B cell (primary cell): ENCODE measurements around the gene CALR3. TPM values are rescaled to one million over a fixed set of nuclear protein-coding genes. Genes with fewer than 3 reads are reported as not detected.
A peak's percentile ranks its signal among the peaks of the same experiment; 100 is the strongest.
"Not testable (repeated sequence)": the region's sequence is repeated elsewhere in the genome, so short reads cannot be mapped to it uniquely, and the experiment has no call there.

ENCODE experiments used
- ATAC-seq: fragments of 200-7000 bp; cut with Tn5 transposase; one replicate; pipeline ENCODE4 v1.10.0; 2021; ENCODE audit warnings: low read depth, mild to moderate bottlenecking, moderate number of reproducible peaks, moderate library complexity
- CTCF ChIA-PET: fragments of 350-600 bp; sonication (Branson Sonifier 250); formaldehyde crosslinking; loops from one replicate; lab custom pipeline; 2021; ENCODE audit warnings: antibody characterized with exemption, inconsistent platforms; lab: Charles Lee
- POLR2A ChIA-PET: fragments of 350-600 bp; sonication (Branson Sonifier 250); formaldehyde crosslinking; loops from one replicate; lab custom pipeline; 2021; ENCODE audit warnings: antibody characterized with exemption; lab: Charles Lee
- DNase-seq: peaks from one replicate; pipeline ENCODE4 v3.0.0; 2013
- H2AFZ ChIP-seq: 2 replicates; pipeline ENCODE4 v1.6.1; 2012; ENCODE audit warnings: mild to moderate bottlenecking, low read depth, low read length; ENCODE audit not compliant: insufficient read depth, poor library complexity, severe bottlenecking
- H3K27ac ChIP-seq, 2 donors: 1 replicate in 1 of 2; 2 replicates in 1 of 2; pipeline ENCODE4 v1.5.1; 2012 to 2013; ENCODE audit warnings: low read length in 2 of 2, mild to moderate bottlenecking in 2 of 2, moderate library complexity in 1 of 2
- H3K27me3 ChIP-seq, 4 experiments: fragments of 200-600 bp in 1 of 4; sonication (generic) in 1 of 4; replicated peaks in 1 of 4; 1 replicate in 2 of 4; 2 replicates in 2 of 4; pipeline versions ENCODE4 v1.6.1 to v1.7.0; 2013 to 2016; ENCODE audit warnings: low read length in 3 of 4, mild to moderate bottlenecking in 2 of 4, mixed read lengths in 1 of 4, moderate library complexity in 1 of 4; ENCODE audit not compliant: insufficient read depth in 4 of 4, control insufficient read depth in 3 of 4; ENCODE audit errors: control extremely low read depth in 1 of 4
- H3K36me3 ChIP-seq, 2 experiments: replicated peaks in 1 of 2; 1 replicate in 1 of 2; 2 replicates in 1 of 2; pipeline versions ENCODE4 v1.6.1 to v1.7.1; 2013; ENCODE audit warnings: low read length in 1 of 2; ENCODE audit not compliant: insufficient read depth in 2 of 2, control insufficient read depth in 1 of 2; ENCODE audit errors: control extremely low read depth in 1 of 2, extremely low read depth in 1 of 2
- H3K4me1 ChIP-seq, 2 donors: fragments of 200-600 bp in 1 of 2; sonication (generic) in 1 of 2; 1 replicate in 1 of 2; 2 replicates in 1 of 2; pipeline versions ENCODE4 v1.5.1 to v1.6.1; 2013 to 2017; ENCODE audit warnings: low read length in 2 of 2; ENCODE audit not compliant: control insufficient read depth in 2 of 2, insufficient read depth in 2 of 2
- H3K4me2 ChIP-seq: replicated peaks from 2 replicates; pipeline ENCODE3; 2012; ENCODE audit warnings: mild to moderate bottlenecking, low read depth, low read length; ENCODE audit not compliant: poor library complexity, severe bottlenecking
- H3K4me3 ChIP-seq, 5 experiments: fragments of 200-600 bp in 1 of 5; sonication (generic) in 1 of 5; 1 replicate in 3 of 5; 2 replicates in 2 of 5; pipeline versions ENCODE4 v1.5.1 to v1.7.0; 2011 to 2016; ENCODE audit warnings: low read length in 4 of 5, mild to moderate bottlenecking in 4 of 5, low read depth in 2 of 5, control low read depth in 1 of 5, moderate library complexity in 1 of 5; ENCODE audit not compliant: insufficient read depth in 1 of 5; ENCODE audit errors: control extremely low read depth in 1 of 5, extremely low read depth in 1 of 5
- H3K79me2 ChIP-seq: fragments of 200-600 bp; sonication (generic); one replicate; pipeline ENCODE4 v1.6.0; 2016; ENCODE audit warnings: low read length; ENCODE audit not compliant: control insufficient read depth, insufficient read depth
- H3K9ac ChIP-seq: fragments of 200-600 bp; sonication (generic); 2 replicates; pipeline ENCODE4 v1.6.1; 2017; ENCODE audit warnings: mild to moderate bottlenecking, low read length, moderate library complexity
- H3K9me3 ChIP-seq, 3 donors: one replicate each; pipeline versions ENCODE4 v1.6.1 to v1.7.1; 2013; ENCODE audit warnings: low read length in 2 of 3; ENCODE audit not compliant: control insufficient read depth in 2 of 3, insufficient read depth in 1 of 3; ENCODE audit errors: control extremely low read depth in 1 of 3
- H4K20me1 ChIP-seq: 2 replicates; pipeline ENCODE4 v1.6.0; 2012; ENCODE audit warnings: mild to moderate bottlenecking, low read length; ENCODE audit not compliant: insufficient read depth, control insufficient read depth, poor library complexity, severe bottlenecking
- H3K27ac Mint-ChIP-seq: one replicate; pipeline ENCODE4 v1.8.0; 2021; ENCODE audit warnings: mixed read lengths
- H3K27me3 Mint-ChIP-seq: one replicate; pipeline ENCODE4 v1.8.0; 2021; ENCODE audit warnings: mixed read lengths
- H3K4me1 Mint-ChIP-seq: one replicate; pipeline ENCODE4 v1.8.0; 2021; ENCODE audit warnings: mixed read lengths
- H3K4me3 Mint-ChIP-seq: one replicate; pipeline ENCODE4 v1.8.0; 2021; ENCODE audit warnings: mixed read lengths
- H3K9me3 Mint-ChIP-seq: one replicate; pipeline ENCODE4 v1.8.0; 2022; ENCODE audit warnings: mixed read lengths; ENCODE audit not compliant: insufficient read depth
- CTCF ChIP-seq: fragments of 200-600 bp; IDR thresholded peaks from one replicate; pipeline ENCODE4 v1.8.0; 2022; ENCODE audit warnings: antibody characterized with exemption, mild to moderate bottlenecking
- EZH2 ChIP-seq: IDR thresholded peaks from 2 replicates; pipeline ENCODE4 v1.6.1; 2012; ENCODE audit warnings: borderline replicate concordance, low read depth, mild to moderate bottlenecking, moderate library complexity, low read length; ENCODE audit not compliant: insufficient read depth, poor library complexity, severe bottlenecking
- WGBS: methylation state at CpG from one replicate; pipeline ENCODE4 v1.1.5; 2013; ENCODE audit warnings: missing lambda C conversion rate; ENCODE audit not compliant: insufficient coverage; 5-methylcytosine and 5-hydroxymethylcytosine counted together
- intact Hi-C: fragments of 100-400 bp; cut with micrococcal nuclease; formaldehyde crosslinking; loops from one replicate; pipeline ENCODE4 v1.10.0; 2022
- polyA plus RNA-seq: library from polyadenylated mRNA; depleted of rRNA; stranded (reverse); fragments of >200 nt; gene quantifications from 2 replicates; pipeline ENCODE4 v1.2.3, GENCODE V29; 2012
- total RNA-seq, 2 donors: library from RNA; stranded (reverse); fragments of 120-200 nt in 1 of 2; gene quantifications; 1 replicate in 1 of 2; 2 replicates in 1 of 2; pipeline versions ENCODE4 v1.2.3 to v1.2.4, GENCODE V29; 2013 to 2022

The CALR3 gene
- total and polyA plus RNA-seq, 2 donors (not counting 1 experiment from before 2014, with no cell fraction given): 0.44 TPM; not detected in 1

- H3K4me1 Mint-ChIP-seq: peaks cover 28% of the 10 kb centered on the region
- Histone ChIP-seq H3K4me1 (peaks cover 13 to 29% of the 10 kb centered on the region in 2 donors), H2AFZ (peak overlapping the region; percentile 98), H3K27me3 (no peaks in the 10 kb centered on the region), H3K79me2 (peaks cover 42% of the 10 kb centered on the region), H3K4me2 (no peak overlapping the region), H3K4me3 (no peak overlapping the region), H3K27ac (no peak overlapping the region), H3K36me3 (no peaks in the 10 kb centered on the region), H4K20me1 (peaks cover 29% of the 10 kb centered on the region), H3K9me3 (peaks cover 0 to 2% (median 0%) of the 10 kb centered on the region in 3 donors), H3K9ac (no peak overlapping the region)
- DNase-seq: no peak
- peak overlapping the region; percentile 65 for H3K4me3 Mint-ChIP-seq
- TF ChIP-seq EZH2 (no peak), CTCF (no peak)
- no peaks in the 10 kb centered on the region for H3K27me3 Mint-ChIP-seq
- POLR2A ChIA-PET: interaction anchor here (0.6 to 1.1 kb wide), 4 partner anchors 8 to 35 kb away, joined by 3 to 9 read pairs (median 4); partner anchors contain the start of genes C19orf44 and CALR3
- no CpG with 5 or more reads among the region's 2 CpGs for WGBS
- ATAC-seq: no peak
- no peak overlapping the region for H3K27ac Mint-ChIP-seq
- CTCF ChIA-PET: no interaction called here
- no peaks in the 10 kb centered on the region for H3K9me3 Mint-ChIP-seq
- intact Hi-C loops: loop anchor here (1.0 kb wide), 4 partner anchors 23 to 187 kb away; partner anchors contain the start of genes C19orf44, CALR3, CHERP and SMIM7
Observed at GRCh38 chr19:16472992-16473391, 23.0 kb downstream of the CALR3 start.

DNA sequence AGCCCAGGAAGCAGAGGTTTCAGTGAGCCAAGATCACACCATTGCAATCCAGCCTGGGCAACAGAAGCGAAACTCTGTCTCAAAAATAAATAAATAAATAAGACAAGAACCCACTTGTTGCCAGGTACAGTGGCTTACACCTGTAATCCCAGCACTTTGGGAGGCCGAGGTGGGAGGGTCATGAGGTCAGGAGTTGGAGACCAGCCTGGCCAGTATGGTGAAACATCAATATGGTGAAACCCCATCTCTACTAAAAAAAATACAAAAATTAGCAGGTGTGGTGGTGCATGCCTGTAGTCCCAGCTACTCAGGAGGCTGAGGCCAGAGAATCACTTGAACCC lies 23.4 kb downstream of the CALR3 start:
- intact Hi-C loops: loop anchor here (1.0 kb wide), 4 partner anchors 24 to 188 kb away; partner anchors contain the start of genes C19orf44, CALR3, CHERP and SMIM7
- H3K36me3 ChIP-seq, H3K9me3 Mint-ChIP-seq, CTCF ChIA-PET, ATAC-seq, H3K27ac Mint-ChIP-seq, H3K27me3 ChIP-seq, H3K9me3 ChIP-seq, DNase-seq, H3K27me3 Mint-ChIP-seq: not testable (repeated sequence)
- Histone ChIP-seq H3K4me2 (peak overlapping the region; percentile 91), H2AFZ (peak overlapping the region; percentile 98), H3K9ac (peak overlapping the region; percentile 77), H4K20me1 (peaks cover 29% of the 10 kb centered on the region), H3K4me3 (peak overlapping the region in 4 of 5 experiments; percentile 69 to 76 (median 73)), H3K4me1 (peaks cover 13 to 34% of the 10 kb centered on the region in 2 donors), H3K79me2 (peaks cover 46% of the 10 kb centered on the region), H3K27ac (peak overlapping the region in 1 of 2 donors; percentile 84)
- Mint-ChIP-seq H3K4me1 (peaks cover 33% of the 10 kb centered on the region), H3K4me3 (peak overlapping the region; percentile 89)
- WGBS: no CpG with 5 or more reads among the region's 2 CpGs
- POLR2A ChIA-PET: interaction anchor here (0.6 to 1.1 kb wide), 3 partner anchors 8 to 34 kb away, joined by 3 to 5 read pairs (median 4); partner anchors contain the start of genes C19orf44 and CALR3
